ENCODE measurements around the gene GDI2. TPM values are rescaled to one million over a fixed set of nuclear protein-coding genes. Genes with fewer than 3 reads are reported as not detected.
"Not testable (repeated sequence)": the region's sequence is repeated elsewhere in the genome, so short reads cannot be mapped to it uniquely, and the experiment has no call there.

The GDI2 gene
- polyA plus RNA-seq, 1 experiment: 326 TPM

GRCh38 chr10:5843686-5844344, 30.6 kb upstream of the GDI2 start:
- no peak overlapping the region for H3K27ac ChIP-seq (ENCODE audit: low read depth, low read length)
- no peaks in the 10 kb centered on the region; the same call in 1 of the 2 replicates for H3K9me3 ChIP-seq (ENCODE audit: control insufficient read depth, insufficient read depth, low read length)
- DNase-seq (ENCODE audit: low read depth, low spot score): no peak
- H3K27me3 ChIP-seq (ENCODE audit: control insufficient read depth, insufficient read depth, low read length): peaks cover 2% of the 10 kb centered on the region
- ChIA-PET CTCF (interaction anchor here (1.3 kb wide), 1 partner anchor 29 kb away, joined by 3 read pairs; no protein-coding TSS in a partner anchor), POLR2A (interaction anchor here (1.3 kb wide), 1 partner anchor 30 kb away, joined by 5 read pairs; the partner anchor contains the start of gene GDI2)
- no peak overlapping the region for H3K4me3 ChIP-seq (ENCODE audit: low read depth, low read length)
- no peak for TF ChIP-seq CTCF (IDR thresholded peaks at IDR 0.05; ENCODE audit: low read depth, low read length)

GRCh38 chr10:5841965-5842364, 28.7 kb upstream of the GDI2 start:
- ChIA-PET CTCF (no interaction called here), POLR2A (no interaction called here)
- DNase-seq (ENCODE audit: low read depth, low spot score): no peak
- H3K9me3 ChIP-seq (ENCODE audit: control insufficient read depth, insufficient read depth, low read length): no peaks in the 10 kb centered on the region; the same call in 1 of the 2 replicates
- no peak for TF ChIP-seq CTCF (IDR thresholded peaks at IDR 0.05; ENCODE audit: low read depth, low read length)
- peaks cover 2% of the 10 kb centered on the region for H3K27me3 ChIP-seq (ENCODE audit: control insufficient read depth, insufficient read depth, low read length)
- no peak overlapping the region for H3K27ac ChIP-seq (ENCODE audit: low read depth, low read length)
- H3K4me3 ChIP-seq (ENCODE audit: low read depth, low read length): no peak overlapping the region

GRCh38 chr10:5840314-5841307, 27.4 kb upstream of the GDI2 start:
- CTCF ChIA-PET: interaction anchor here (0.7 kb wide), 1 partner anchor 64 kb away, joined by 3 read pairs; no protein-coding TSS in a partner anchor
- H3K27ac ChIP-seq (ENCODE audit: low read depth, low read length): no peak overlapping the region
- no peak overlapping the region for H3K4me3 ChIP-seq (ENCODE audit: low read depth, low read length)
- no peak for TF ChIP-seq CTCF (IDR thresholded peaks at IDR 0.05; ENCODE audit: low read depth, low read length)
- peaks cover 2% of the 10 kb centered on the region for H3K27me3 ChIP-seq (ENCODE audit: control insufficient read depth, insufficient read depth, low read length)
- H3K9me3 ChIP-seq (ENCODE audit: control insufficient read depth, insufficient read depth, low read length): no peaks in the 10 kb centered on the region; the same call in 1 of the 2 replicates
- POLR2A ChIA-PET: no interaction called here
- no peak for DNase-seq (ENCODE audit: low read depth, low spot score)

- CTCF ChIA-PET; H3K4me3 ChIP-seq (ENCODE audit: low read depth, low read length); POLR2A ChIA-PET; H3K9me3 ChIP-seq (ENCODE audit: control insufficient read depth, insufficient read depth, low read length); H3K27me3 ChIP-seq (ENCODE audit: control insufficient read depth, insufficient read depth, low read length); DNase-seq (ENCODE audit: low read depth, low spot score); H3K27ac ChIP-seq (ENCODE audit: low read depth, low read length): not testable (repeated sequence)
Measured at GRCh38 chr10:5836181-5836580, 22.9 kb upstream of the GDI2 start.

GRCh38 chr10:5835446-5836095, 22.3 kb upstream of the GDI2 start:
- Histone ChIP-seq H3K4me3 (ENCODE audit: low read depth, low read length) (no peak overlapping the region), H3K27me3 (ENCODE audit: control insufficient read depth, insufficient read depth, low read length) (no peaks in the 10 kb centered on the region), H3K27ac (ENCODE audit: low read depth, low read length) (no peak overlapping the region), H3K9me3 (ENCODE audit: control insufficient read depth, insufficient read depth, low read length) (no peaks in the 10 kb centered on the region; the same call in 1 of the 2 replicates)
- no peak for TF ChIP-seq CTCF (IDR thresholded peaks at IDR 0.05; ENCODE audit: low read depth, low read length)
- CTCF ChIA-PET: no interaction called here
- POLR2A ChIA-PET: no interaction called here
- DNase-seq (ENCODE audit: low read depth, low spot score): no peak

Measured in AG04450 (cell line).